Measurements from ENCODE around the gene ZNF672. TPM values are rescaled to one million over a fixed set of nuclear protein-coding genes. Genes with fewer than 3 reads are reported as not detected.
"Not testable (repeated sequence)": the region's sequence is repeated elsewhere in the genome, so short reads cannot be mapped to it uniquely, and the experiment has no call there.

Gene ZNF672
- total RNA-seq, 2 donors from 2014 or later: 33.8 to 34.2 TPM

- H3K4me1 ChIP-seq (ENCODE audit: control insufficient read depth in 1 of 2, low read depth in 2 of 2): no peaks in the 10 kb centered on the region
- no peaks in the 10 kb centered on the region for H3K36me3 ChIP-seq
- no peaks in the 10 kb centered on the region for H3K9me3 ChIP-seq
- H3K27me3 ChIP-seq (replicated peaks; ENCODE audit: insufficient read depth): no peaks in the 10 kb centered on the region
- TF ChIP-seq CTCF (IDR thresholded peaks at IDR 0.05): no peak
- no peak overlapping the region for H3K4me3 ChIP-seq
- DNase-seq (ENCODE audit: low spot score): no peak
- ATAC-seq (ENCODE audit: insufficient number of reproducible peaks, low FRiP score, low read depth): no peak
- no peak overlapping the region for H3K27ac ChIP-seq
These were observed 44.4 kb upstream of the ZNF672 start for GRCh38 chr1:248793592-248793991.

- H3K4me3 ChIP-seq; H3K36me3 ChIP-seq; H3K4me1 ChIP-seq (ENCODE audit: control insufficient read depth in 1 of 2, low read depth in 2 of 2); ATAC-seq (ENCODE audit: insufficient number of reproducible peaks, low FRiP score, low read depth); H3K9me3 ChIP-seq; H3K27me3 ChIP-seq (replicated peaks; ENCODE audit: insufficient read depth); DNase-seq (ENCODE audit: low spot score); H3K27ac ChIP-seq: not testable (repeated sequence)
These were observed 43.4 kb upstream of the ZNF672 start for GRCh38 chr1:248794663-248795062.

GRCh38 chr1:248798791-248799190, 39.2 kb upstream of the ZNF672 start:
- no peak for DNase-seq (ENCODE audit: low spot score)
- Histone ChIP-seq H3K4me1 (ENCODE audit: control insufficient read depth in 1 of 2, low read depth in 2 of 2) (no peaks in the 10 kb centered on the region), H3K27ac (no peak overlapping the region), H3K4me3 (no peak overlapping the region), H3K27me3 (replicated peaks; ENCODE audit: insufficient read depth) (no peaks in the 10 kb centered on the region), H3K36me3 (no peaks in the 10 kb centered on the region), H3K9me3 (no peaks in the 10 kb centered on the region)
- no peak for TF ChIP-seq CTCF (IDR thresholded peaks at IDR 0.05)
- ATAC-seq (ENCODE audit: insufficient number of reproducible peaks, low FRiP score, low read depth): no peak

- Histone ChIP-seq H3K9me3 (no peaks in the 10 kb centered on the region), H3K4me3 (no peak overlapping the region), H3K27ac (no peak overlapping the region), H3K4me1 (ENCODE audit: control insufficient read depth in 1 of 2, low read depth in 2 of 2) (no peaks in the 10 kb centered on the region), H3K27me3 (replicated peaks; ENCODE audit: insufficient read depth) (no peaks in the 10 kb centered on the region), H3K36me3 (no peaks in the 10 kb centered on the region)
- DNase-seq (ENCODE audit: low spot score): no peak
- ATAC-seq (ENCODE audit: insufficient number of reproducible peaks, low FRiP score, low read depth): no peak
- no peak for TF ChIP-seq CTCF (IDR thresholded peaks at IDR 0.05)
These were observed 37.6 kb upstream of the ZNF672 start for GRCh38 chr1:248800459-248800858.

GRCh38 chr1:248802454-248802853, 35.6 kb upstream of the ZNF672 start:
- Histone ChIP-seq H3K4me3 (no peak overlapping the region), H3K27ac (no peak overlapping the region), H3K36me3 (no peaks in the 10 kb centered on the region), H3K4me1 (ENCODE audit: control insufficient read depth in 1 of 2, low read depth in 2 of 2) (no peaks in the 10 kb centered on the region), H3K9me3 (no peaks in the 10 kb centered on the region), H3K27me3 (replicated peaks; ENCODE audit: insufficient read depth) (no peaks in the 10 kb centered on the region)
- no peak for TF ChIP-seq CTCF (IDR thresholded peaks at IDR 0.05)
- ATAC-seq (ENCODE audit: insufficient number of reproducible peaks, low FRiP score, low read depth) (no peak), DNase-seq (ENCODE audit: low spot score) (no peak)

- not testable (repeated sequence) for DNase-seq (ENCODE audit: low spot score); H3K4me1 ChIP-seq (ENCODE audit: control insufficient read depth in 1 of 2, low read depth in 2 of 2); H3K27me3 ChIP-seq (replicated peaks; ENCODE audit: insufficient read depth); H3K9me3 ChIP-seq; H3K27ac ChIP-seq; ATAC-seq (ENCODE audit: insufficient number of reproducible peaks, low FRiP score, low read depth); H3K4me3 ChIP-seq; H3K36me3 ChIP-seq
These were observed 34.5 kb upstream of the ZNF672 start for GRCh38 chr1:248803501-248803900.

Measured in thoracic aorta (tissue), 2 donors.